HG03280 (cell line): Measurements from ENCODE around the gene VILL.
A peak's percentile ranks its signal among the peaks of the same experiment; 100 is the strongest.
"Not testable (repeated sequence)": the region's sequence is repeated elsewhere in the genome, so short reads cannot be mapped to it uniquely, and the experiment has no call there.

Experiments used
- ATAC-seq: cut with Tn5 transposase; IDR thresholded peaks from one replicate; pipeline ENCODE4 v1.9.1; 2021; ENCODE audit warnings: mild to moderate bottlenecking, moderate library complexity; ENCODE audit not compliant: unreplicated experiment

Gene VILL

GRCh38 chr3:37963016-37963415 is 27.6 kb upstream of the VILL start:
- no peak for ATAC-seq

GRCh38 chr3:37963635-37964034 is 27.0 kb upstream of the VILL start:
- no peak for ATAC-seq

- ATAC-seq, result no peak
These were observed 26.4 kb upstream of the VILL start for GRCh38 chr3:37964146-37964545.

- no peak for ATAC-seq
These were observed 25.9 kb upstream of the VILL start for GRCh38 chr3:37964716-37965115.

GRCh38 chr3:37967260-37967881 is 23.2 kb upstream of the VILL start:
- ATAC-seq, result peak; percentile 63

GRCh38 chr3:37968199-37968598 is 22.4 kb upstream of the VILL start:
- no peak for ATAC-seq

GRCh38 chr3:37968813-37969595 is 21.6 kb upstream of the VILL start:
- ATAC-seq, result no peak

- ATAC-seq, result no peak
These were observed 20.9 kb upstream of the VILL start for GRCh38 chr3:37969596-37970100.

GRCh38 chr3:37970802-37971201 is 19.8 kb upstream of the VILL start:
- no peak for ATAC-seq

- no peak for ATAC-seq
These were observed 19.1 kb upstream of the VILL start for GRCh38 chr3:37971467-37971866.

- not testable (repeated sequence) for ATAC-seq
These were observed 18.5 kb upstream of the VILL start for GRCh38 chr3:37972056-37972455.

- ATAC-seq, result no peak
These were observed 17.1 kb upstream of the VILL start for GRCh38 chr3:37973246-37974054.

GRCh38 chr3:37974121-37975083 is 16.2 kb upstream of the VILL start:
- peak; percentile 84 for ATAC-seq

- ATAC-seq, result no peak
These were observed 10.8 kb upstream of the VILL start for GRCh38 chr3:37979541-37980461.

GRCh38 chr3:37980462-37981347 is 9.9 kb upstream of the VILL start:
- no peak for ATAC-seq

- no peak for ATAC-seq
These were observed 9.3 kb upstream of the VILL start for GRCh38 chr3:37981348-37981664.

- no peak for ATAC-seq
These were observed 8.3 kb upstream of the VILL start for GRCh38 chr3:37982331-37982730.

GRCh38 chr3:37984051-37984450 is 6.5 kb upstream of the VILL start:
- ATAC-seq, result no peak

GRCh38 chr3:37984596-37984995 is 6.0 kb upstream of the VILL start:
- ATAC-seq, result no peak
